ENCODE measurements around the gene TFF2.

TFF2 gene

DNA sequence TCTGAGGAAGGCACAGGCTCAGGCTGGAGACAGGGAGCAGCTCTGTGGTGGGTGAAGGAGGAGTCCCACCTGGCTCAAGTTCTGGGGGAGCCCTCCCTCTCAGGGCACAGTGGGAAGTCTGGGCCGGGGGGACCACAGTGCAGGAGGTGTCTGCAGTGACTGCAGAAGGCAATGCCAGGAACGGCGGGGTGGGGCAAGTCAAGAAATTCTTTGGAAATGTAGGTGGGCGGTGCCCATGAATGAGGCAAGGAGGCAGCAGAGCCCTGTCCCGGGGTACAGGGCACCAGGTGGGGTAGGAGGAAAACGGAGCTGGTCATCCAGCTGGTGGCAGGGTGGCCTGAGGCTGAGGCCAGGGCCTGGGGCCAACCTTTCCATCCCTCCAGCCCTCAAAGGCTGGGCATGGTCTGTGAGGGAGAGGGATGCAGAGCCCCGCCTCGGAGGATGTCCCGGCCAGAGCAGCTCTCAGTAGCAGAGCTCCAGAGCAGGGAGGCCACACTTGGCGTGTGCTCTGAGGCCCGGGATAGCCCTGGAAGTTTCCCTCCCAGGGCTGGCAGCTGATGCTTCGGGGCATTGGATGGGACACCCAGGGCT lies 40.3 kb downstream of the TFF2 start:
- Histone ChIP-seq H3K36me3 (ENCODE audit: control insufficient read depth in 2 of 2, insufficient read depth in 1 of 2, low read length in 2 of 2) (no peaks in the 10 kb centered on the region), H3K27ac (ENCODE audit: extremely low read depth, low read depth, low read length) (no peak overlapping the region), H3K4me1 (ENCODE audit: control insufficient read depth, insufficient read depth, low read length) (no peaks in the 10 kb centered on the region), H3K9me3 (ENCODE audit: control insufficient read depth, insufficient read depth, low read depth, low read length) (no peaks in the 10 kb centered on the region), H3K4me3 (ENCODE audit: low read depth, low read length) (no peak overlapping the region)
- CTCF ChIA-PET = interaction anchor here (0.5 to 4.8 kb wide), 40 partner anchors 8 to 1024 kb away, joined by 3 to 35 read pairs (median 4); partner anchors contain the start of gene TFF1
- TF ChIP-seq SETDB1 (IDR thresholded peaks at IDR 0.05; ENCODE audit: insufficient read length, low read length) (no peak), ZNF19 (tag by site-specific recombination; IDR thresholded peaks at IDR 0.05; ENCODE audit: low read depth) (no peak), ZNF140 (tag by site-specific recombination; IDR thresholded peaks at IDR 0.05) (no peak), ZBTB21 (tag by site-specific recombination; IDR thresholded peaks at IDR 0.05) (no peak), ZNF302 (tag by site-specific recombination; IDR thresholded peaks at IDR 0.05; ENCODE audit: low read depth) (no peak), ZNF768 (tag by site-specific recombination; IDR thresholded peaks at IDR 0.05) (no peak), ZNF394 (tag by site-specific recombination; IDR thresholded peaks at IDR 0.05; ENCODE audit: borderline replicate concordance) (no peak)
- TF ChIP-seq, protein P1, sequence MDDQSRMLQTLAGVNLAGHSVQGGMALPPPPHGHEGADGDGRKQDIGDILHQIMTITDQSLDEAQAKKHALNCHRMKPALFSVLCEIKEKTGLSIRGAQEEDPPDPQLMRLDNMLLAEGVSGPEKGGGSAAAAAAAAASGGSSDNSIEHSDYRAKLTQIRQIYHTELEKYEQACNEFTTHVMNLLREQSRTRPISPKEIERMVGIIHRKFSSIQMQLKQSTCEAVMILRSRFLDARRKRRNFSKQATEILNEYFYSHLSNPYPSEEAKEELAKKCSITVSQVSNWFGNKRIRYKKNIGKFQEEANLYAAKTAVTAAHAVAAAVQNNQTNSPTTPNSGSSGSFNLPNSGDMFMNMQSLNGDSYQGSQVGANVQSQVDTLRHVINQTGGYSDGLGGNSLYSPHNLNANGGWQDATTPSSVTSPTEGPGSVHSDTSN (CRISPR knock-in tag; IDR thresholded peaks at IDR 0.05) = no peak
- POLR2A ChIA-PET = no interaction called here

DNA sequence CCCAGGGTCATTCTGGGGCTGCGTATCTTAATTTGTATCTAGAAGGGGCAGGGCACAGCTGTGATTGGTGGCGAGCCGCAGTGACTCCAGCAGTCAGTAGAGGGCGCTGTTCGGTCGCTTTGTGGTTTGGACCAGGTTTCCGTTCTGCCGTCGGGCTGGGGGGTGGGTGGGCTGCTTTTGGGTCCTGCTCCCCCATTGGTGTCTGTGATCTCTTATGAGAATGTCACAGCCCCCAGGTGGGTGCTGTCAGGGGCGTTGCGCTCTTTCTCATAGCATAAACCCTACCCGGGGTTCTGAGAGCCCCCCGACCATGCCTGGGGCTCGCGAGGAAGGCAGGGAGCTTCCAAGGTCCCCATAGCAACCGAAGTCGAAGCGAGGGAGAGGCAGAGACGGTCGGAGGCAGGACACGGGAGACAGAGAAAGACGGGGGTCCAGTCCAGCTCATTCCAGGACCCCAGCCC lies 41.0 kb downstream of the TFF2 start:
- no peaks in the 10 kb centered on the region for H3K9me3 ChIP-seq (ENCODE audit: control insufficient read depth, insufficient read depth, low read depth, low read length)
- no peaks in the 10 kb centered on the region for H3K36me3 ChIP-seq (ENCODE audit: control insufficient read depth in 2 of 2, insufficient read depth in 1 of 2, low read length in 2 of 2)
- H3K4me3 ChIP-seq (ENCODE audit: low read depth, low read length) = no peak overlapping the region
- CTCF ChIA-PET = interaction anchor here (0.5 to 4.8 kb wide), 48 partner anchors 8 to 459 kb away, joined by 3 to 35 read pairs (median 4); partner anchors contain the start of gene TFF1
- POLR2A ChIA-PET = interaction anchor here (0.7 kb wide), 3 partner anchors 9 to 120 kb away, joined by 3 to 6 read pairs (median 6); no protein-coding TSS in a partner anchor
- H3K27ac ChIP-seq (ENCODE audit: extremely low read depth, low read depth, low read length) = no peak overlapping the region
- H3K4me1 ChIP-seq (ENCODE audit: control insufficient read depth, insufficient read depth, low read length) = no peaks in the 10 kb centered on the region
- TF ChIP-seq, protein P2, sequence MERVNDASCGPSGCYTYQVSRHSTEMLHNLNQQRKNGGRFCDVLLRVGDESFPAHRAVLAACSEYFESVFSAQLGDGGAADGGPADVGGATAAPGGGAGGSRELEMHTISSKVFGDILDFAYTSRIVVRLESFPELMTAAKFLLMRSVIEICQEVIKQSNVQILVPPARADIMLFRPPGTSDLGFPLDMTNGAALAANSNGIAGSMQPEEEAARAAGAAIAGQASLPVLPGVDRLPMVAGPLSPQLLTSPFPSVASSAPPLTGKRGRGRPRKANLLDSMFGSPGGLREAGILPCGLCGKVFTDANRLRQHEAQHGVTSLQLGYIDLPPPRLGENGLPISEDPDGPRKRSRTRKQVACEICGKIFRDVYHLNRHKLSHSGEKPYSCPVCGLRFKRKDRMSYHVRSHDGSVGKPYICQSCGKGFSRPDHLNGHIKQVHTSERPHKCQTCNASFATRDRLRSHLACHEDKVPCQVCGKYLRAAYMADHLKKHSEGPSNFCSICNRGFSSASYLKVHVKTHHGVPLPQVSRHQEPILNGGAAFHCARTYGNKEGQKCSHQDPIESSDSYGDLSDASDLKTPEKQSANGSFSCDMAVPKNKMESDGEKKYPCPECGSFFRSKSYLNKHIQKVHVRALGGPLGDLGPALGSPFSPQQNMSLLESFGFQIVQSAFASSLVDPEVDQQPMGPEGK (tag by site-specific recombination; IDR thresholded peaks at IDR 0.05) = peak; percentile 85
- TF ChIP-seq ZBTB8A (tag by site-specific recombination; IDR thresholded peaks at IDR 0.05) = no peak
- no peak for TF ChIP-seq ZNF544 (tag by site-specific recombination; IDR thresholded peaks at IDR 0.05)
- TF ChIP-seq HOXC10 (CRISPR knock-in tag; IDR thresholded peaks at IDR 0.05) = no peak
- TF ChIP-seq, protein P3, sequence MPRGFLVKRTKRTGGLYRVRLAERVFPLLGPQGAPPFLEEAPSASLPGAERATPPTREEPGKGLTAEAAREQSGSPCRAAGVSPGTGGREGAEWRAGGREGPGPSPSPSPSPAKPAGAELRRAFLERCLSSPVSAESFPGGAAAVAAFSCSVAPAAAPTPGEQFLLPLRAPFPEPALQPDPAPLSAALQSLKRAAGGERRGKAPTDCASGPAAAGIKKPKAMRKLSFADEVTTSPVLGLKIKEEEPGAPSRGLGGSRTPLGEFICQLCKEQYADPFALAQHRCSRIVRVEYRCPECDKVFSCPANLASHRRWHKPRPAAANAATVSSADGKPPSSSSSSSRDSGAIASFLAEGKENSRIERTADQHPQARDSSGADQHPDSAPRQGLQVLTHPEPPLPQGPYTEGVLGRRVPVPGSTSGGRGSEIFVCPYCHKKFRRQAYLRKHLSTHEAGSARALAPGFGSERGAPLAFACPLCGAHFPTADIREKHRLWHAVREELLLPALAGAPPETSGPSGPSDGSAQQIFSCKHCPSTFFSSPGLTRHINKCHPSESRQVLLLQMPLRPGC (tag by site-specific recombination; IDR thresholded peaks at IDR 0.05) = no peak
- TF ChIP-seq ZNF654 (tag by site-specific recombination; IDR thresholded peaks at IDR 0.05; ENCODE audit: low read depth) = peak; percentile 71
- TF ChIP-seq ZNF777 (tag by site-specific recombination; IDR thresholded peaks at IDR 0.05; ENCODE audit: borderline replicate concordance) = peak; percentile 65; the same call in 1 of the 2 replicates
- TF ChIP-seq, protein P4, sequence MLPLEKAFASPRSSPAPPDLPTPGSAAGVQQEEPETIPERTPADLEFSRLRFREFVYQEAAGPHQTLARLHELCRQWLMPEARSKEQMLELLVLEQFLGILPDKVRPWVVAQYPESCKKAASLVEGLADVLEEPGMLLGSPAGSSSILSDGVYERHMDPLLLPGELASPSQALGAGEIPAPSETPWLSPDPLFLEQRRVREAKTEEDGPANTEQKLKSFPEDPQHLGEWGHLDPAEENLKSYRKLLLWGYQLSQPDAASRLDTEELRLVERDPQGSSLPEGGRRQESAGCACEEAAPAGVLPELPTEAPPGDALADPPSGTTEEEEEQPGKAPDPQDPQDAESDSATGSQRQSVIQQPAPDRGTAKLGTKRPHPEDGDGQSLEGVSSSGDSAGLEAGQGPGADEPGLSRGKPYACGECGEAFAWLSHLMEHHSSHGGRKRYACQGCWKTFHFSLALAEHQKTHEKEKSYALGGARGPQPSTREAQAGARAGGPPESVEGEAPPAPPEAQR (tag by site-specific recombination; IDR thresholded peaks at IDR 0.05) = no peak
- TF ChIP-seq, protein P5, sequence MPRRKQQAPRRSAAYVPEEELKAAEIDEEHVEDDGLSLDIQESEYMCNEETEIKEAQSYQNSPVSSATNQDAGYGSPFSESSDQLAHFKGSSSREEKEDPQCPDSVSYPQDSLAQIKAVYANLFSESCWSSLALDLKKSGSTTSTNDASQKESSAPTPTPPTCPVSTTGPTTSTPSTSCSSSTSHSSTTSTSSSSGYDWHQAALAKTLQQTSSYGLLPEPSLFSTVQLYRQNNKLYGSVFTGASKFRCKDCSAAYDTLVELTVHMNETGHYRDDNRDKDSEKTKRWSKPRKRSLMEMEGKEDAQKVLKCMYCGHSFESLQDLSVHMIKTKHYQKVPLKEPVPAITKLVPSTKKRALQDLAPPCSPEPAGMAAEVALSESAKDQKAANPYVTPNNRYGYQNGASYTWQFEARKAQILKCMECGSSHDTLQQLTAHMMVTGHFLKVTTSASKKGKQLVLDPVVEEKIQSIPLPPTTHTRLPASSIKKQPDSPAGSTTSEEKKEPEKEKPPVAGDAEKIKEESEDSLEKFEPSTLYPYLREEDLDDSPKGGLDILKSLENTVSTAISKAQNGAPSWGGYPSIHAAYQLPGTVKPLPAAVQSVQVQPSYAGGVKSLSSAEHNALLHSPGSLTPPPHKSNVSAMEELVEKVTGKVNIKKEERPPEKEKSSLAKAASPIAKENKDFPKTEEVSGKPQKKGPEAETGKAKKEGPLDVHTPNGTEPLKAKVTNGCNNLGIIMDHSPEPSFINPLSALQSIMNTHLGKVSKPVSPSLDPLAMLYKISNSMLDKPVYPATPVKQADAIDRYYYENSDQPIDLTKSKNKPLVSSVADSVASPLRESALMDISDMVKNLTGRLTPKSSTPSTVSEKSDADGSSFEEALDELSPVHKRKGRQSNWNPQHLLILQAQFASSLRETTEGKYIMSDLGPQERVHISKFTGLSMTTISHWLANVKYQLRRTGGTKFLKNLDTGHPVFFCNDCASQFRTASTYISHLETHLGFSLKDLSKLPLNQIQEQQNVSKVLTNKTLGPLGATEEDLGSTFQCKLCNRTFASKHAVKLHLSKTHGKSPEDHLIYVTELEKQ (tag by site-specific recombination; IDR thresholded peaks at IDR 0.05; ENCODE audit: borderline replicate concordance) = no peak
- peak; percentile 65 for TF ChIP-seq ZNF600 (tag by site-specific recombination; IDR thresholded peaks at IDR 0.05)
- TF ChIP-seq, protein P6, sequence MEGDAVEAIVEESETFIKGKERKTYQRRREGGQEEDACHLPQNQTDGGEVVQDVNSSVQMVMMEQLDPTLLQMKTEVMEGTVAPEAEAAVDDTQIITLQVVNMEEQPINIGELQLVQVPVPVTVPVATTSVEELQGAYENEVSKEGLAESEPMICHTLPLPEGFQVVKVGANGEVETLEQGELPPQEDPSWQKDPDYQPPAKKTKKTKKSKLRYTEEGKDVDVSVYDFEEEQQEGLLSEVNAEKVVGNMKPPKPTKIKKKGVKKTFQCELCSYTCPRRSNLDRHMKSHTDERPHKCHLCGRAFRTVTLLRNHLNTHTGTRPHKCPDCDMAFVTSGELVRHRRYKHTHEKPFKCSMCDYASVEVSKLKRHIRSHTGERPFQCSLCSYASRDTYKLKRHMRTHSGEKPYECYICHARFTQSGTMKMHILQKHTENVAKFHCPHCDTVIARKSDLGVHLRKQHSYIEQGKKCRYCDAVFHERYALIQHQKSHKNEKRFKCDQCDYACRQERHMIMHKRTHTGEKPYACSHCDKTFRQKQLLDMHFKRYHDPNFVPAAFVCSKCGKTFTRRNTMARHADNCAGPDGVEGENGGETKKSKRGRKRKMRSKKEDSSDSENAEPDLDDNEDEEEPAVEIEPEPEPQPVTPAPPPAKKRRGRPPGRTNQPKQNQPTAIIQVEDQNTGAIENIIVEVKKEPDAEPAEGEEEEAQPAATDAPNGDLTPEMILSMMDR (tag by site-specific recombination; IDR thresholded peaks at IDR 0.05) = peak; percentile 60
- TF ChIP-seq ZNF2 (tag by site-specific recombination; IDR thresholded peaks at IDR 0.05) = peak; percentile 37; the same call in 1 of the 2 replicates
- TF ChIP-seq ZNF416 (tag by site-specific recombination; IDR thresholded peaks at IDR 0.05) = no peak
- TF ChIP-seq ZNF292 (tag by site-specific recombination; IDR thresholded peaks at IDR 0.05; ENCODE audit: borderline replicate concordance, low read depth) = no peak

Measured in HEK293 (cell line).